GM23248 (cell line): ENCODE measurements around the gene NOVA2. TPM values are rescaled to one million over a fixed set of nuclear protein-coding genes. Genes with fewer than 3 reads are reported as not detected.

ENCODE experiments used
- DNase-seq: peaks from one replicate; pipeline ENCODE4 v3.0.0-alpha.2; 2015
- H2AFZ ChIP-seq: fragments of 200-600 bp; sonication (generic); 2 replicates; pipeline ENCODE4 v1.6.1; 2016; ENCODE audit warnings: antibody characterized with exemption
- H3F3A ChIP-seq: fragments of 200-600 bp; sonication (generic); 2 replicates; pipeline ENCODE4 v1.6.1; 2016; ENCODE audit warnings: mild to moderate bottlenecking, antibody characterized with exemption, mixed run types; ENCODE audit not compliant: insufficient read depth
- H3K27ac ChIP-seq: fragments of 200-600 bp; sonication (generic); 2 replicates; pipeline ENCODE4 v1.5.1; 2016; ENCODE audit warnings: mild to moderate bottlenecking
- H3K27me3 ChIP-seq: fragments of 200-600 bp; sonication (generic); replicated peaks from 2 replicates; pipeline ENCODE4 v1.6.1; 2016; ENCODE audit warnings: mild to moderate bottlenecking; ENCODE audit not compliant: insufficient read depth
- H3K36me3 ChIP-seq: fragments of 200-600 bp; sonication (generic); 2 replicates; pipeline ENCODE4 v1.6.1; 2016; ENCODE audit warnings: low read depth, mild to moderate bottlenecking
- H3K4me1 ChIP-seq: fragments of 200-600 bp; sonication (generic); 2 replicates; pipeline ENCODE4 v1.6.1; 2016; ENCODE audit warnings: mild to moderate bottlenecking; ENCODE audit not compliant: insufficient read depth
- H3K4me2 ChIP-seq: fragments of 200-600 bp; sonication (generic); one replicate; pipeline ENCODE4 v1.6.1; 2016; ENCODE audit warnings: mild to moderate bottlenecking; ENCODE audit not compliant: unreplicated experiment
- H3K4me3 ChIP-seq: fragments of 200-600 bp; sonication (generic); 2 replicates; pipeline ENCODE4 v1.5.1; 2016; ENCODE audit warnings: mild to moderate bottlenecking
- H3K79me2 ChIP-seq: fragments of 200-600 bp; sonication (generic); 2 replicates; pipeline ENCODE4 v1.6.1; 2016; ENCODE audit warnings: mild to moderate bottlenecking; ENCODE audit not compliant: insufficient read depth
- H3K9ac ChIP-seq: fragments of 200-600 bp; sonication (generic); 2 replicates; pipeline ENCODE4 v1.6.1; 2016; ENCODE audit warnings: mild to moderate bottlenecking
- H3K9me2 ChIP-seq: fragments of 200-600 bp; sonication (generic); 2 replicates; pipeline ENCODE4 v1.6.1; 2016; ENCODE audit warnings: mixed run types, mild to moderate bottlenecking, moderate library complexity; ENCODE audit not compliant: insufficient read depth
- H3K9me3 ChIP-seq: fragments of 200-600 bp; sonication (generic); one replicate; pipeline ENCODE4 v1.6.1; 2017; ENCODE audit warnings: low read depth
- H4K20me1 ChIP-seq: fragments of 200-600 bp; sonication (generic); 2 replicates; pipeline ENCODE4 v1.6.0; 2016; ENCODE audit not compliant: insufficient read depth
- EZH2 ChIP-seq: fragments of 200-600 bp; sonication (generic); IDR thresholded peaks from 2 replicates; pipeline ENCODE4 v1.6.1; 2018; ENCODE audit warnings: antibody characterized with exemption, mild to moderate bottlenecking; ENCODE audit not compliant: insufficient read depth, poor library complexity, severe bottlenecking
- EZH2phosphoT487 ChIP-seq: fragments of 200-600 bp; sonication (generic); IDR thresholded peaks from 2 replicates; pipeline ENCODE4 v1.6.1; 2018; ENCODE audit warnings: antibody characterized with exemption, moderate library complexity, mild to moderate bottlenecking, low read depth; ENCODE audit not compliant: insufficient read depth
- WGBS, 2 experiments: methylation state at CpG; one replicate each; pipeline ENCODE4 v1.1.6; 2015 to 2017; ENCODE audit warnings: low lambda C conversion rate in 2 of 2, low coverage in 1 of 2; ENCODE audit errors: missing lambda C conversion rate in 2 of 2; 5-methylcytosine and 5-hydroxymethylcytosine counted together
- in situ Hi-C: fragments of 300-500 bp; cut with MboI; formaldehyde crosslinking; loops from 2 replicates; pipeline ENCODE4 v1.15.0; 2020
- polyA plus RNA-seq: library from polyadenylated mRNA; unstranded; fragments of >200 nt; fragmentation: Nextera tagmentation; extraction: Ambion mirVana; gene quantifications from 2 replicates; pipeline ENCODE4 v1.2.1, GENCODE V29; 2016
- total RNA-seq: library from RNA; depleted of rRNA; stranded (reverse); fragments of >200 nt; shearing (Covaris generic); gene quantifications from 2 replicates; pipeline ENCODE4 v1.2.3, GENCODE V29; 2014; rRNA removed

The NOVA2 gene, protein sequence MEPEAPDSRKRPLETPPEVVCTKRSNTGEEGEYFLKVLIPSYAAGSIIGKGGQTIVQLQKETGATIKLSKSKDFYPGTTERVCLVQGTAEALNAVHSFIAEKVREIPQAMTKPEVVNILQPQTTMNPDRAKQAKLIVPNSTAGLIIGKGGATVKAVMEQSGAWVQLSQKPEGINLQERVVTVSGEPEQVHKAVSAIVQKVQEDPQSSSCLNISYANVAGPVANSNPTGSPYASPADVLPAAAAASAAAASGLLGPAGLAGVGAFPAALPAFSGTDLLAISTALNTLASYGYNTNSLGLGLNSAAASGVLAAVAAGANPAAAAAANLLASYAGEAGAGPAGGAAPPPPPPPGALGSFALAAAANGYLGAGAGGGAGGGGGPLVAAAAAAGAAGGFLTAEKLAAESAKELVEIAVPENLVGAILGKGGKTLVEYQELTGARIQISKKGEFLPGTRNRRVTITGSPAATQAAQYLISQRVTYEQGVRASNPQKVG
- total RNA-seq = not detected in 2 replicates
- not detected in 2 replicates for polyA plus RNA-seq

DNA sequence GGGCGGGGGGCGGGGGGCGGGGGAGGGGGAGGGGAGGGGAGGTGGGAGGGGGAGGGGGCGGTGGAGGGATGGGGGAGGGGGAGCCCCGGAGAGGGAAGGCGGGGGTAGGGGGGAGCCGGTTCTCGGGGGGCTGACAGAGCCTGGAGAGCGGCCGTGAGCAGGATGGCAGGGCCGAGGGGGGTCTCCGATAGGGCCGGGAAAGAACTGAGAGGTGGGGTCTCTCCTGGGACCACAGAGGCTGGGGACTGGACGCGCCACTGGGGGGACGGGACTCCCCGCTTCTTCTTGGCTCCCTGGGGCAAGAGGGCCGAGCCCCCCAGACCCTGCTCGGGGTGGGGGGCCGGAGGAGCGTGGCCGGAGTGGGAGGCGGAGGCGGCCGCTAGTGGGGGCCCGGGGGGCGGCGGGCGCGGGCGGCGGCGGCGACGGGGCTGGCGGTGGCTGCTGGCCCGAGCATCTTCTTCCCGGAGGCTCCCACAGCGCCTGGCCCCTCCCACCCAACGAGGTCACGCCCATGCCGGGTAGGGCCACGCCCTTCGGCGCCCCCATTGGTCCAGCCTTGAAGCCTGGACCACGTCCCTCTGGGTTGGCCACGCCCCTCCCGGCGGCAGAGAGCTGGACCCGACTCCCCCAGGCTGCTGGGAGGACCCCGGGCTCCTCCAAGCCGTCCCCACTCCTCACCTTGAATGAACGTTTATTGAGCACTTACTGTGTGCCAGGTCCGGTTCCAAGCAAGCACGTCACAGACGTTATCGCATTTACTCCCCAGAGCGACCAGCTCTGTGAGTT lies at the start of gene NOVA2:
Gene NOVA2 (minus strand): TSS at position 313 of the 786 bp plus-strand sequence. CDS start 514 bp downstream, outside the sequence.
- Histone ChIP-seq H3K36me3 (no peaks in the 10 kb centered on the region), H3K27me3 (peaks cover 42% of the 10 kb centered on the region), H3K27ac (no peak within 1 kb of the TSS), H3K9ac (no peak within 1 kb of the TSS), H2AFZ (no peak within 1 kb of the TSS), H3K9me3 (no peaks in the 10 kb centered on the region), H4K20me1 (no peaks in the 10 kb centered on the region), H3K4me1 (no peaks in the 10 kb centered on the region), H3K9me2 (no peaks in the 10 kb centered on the region), H3F3A (no peaks in the 10 kb centered on the region), H3K79me2 (no peaks in the 10 kb centered on the region), H3K4me3 (no peak within 1 kb of the TSS), H3K4me2 (no peak within 1 kb of the TSS)
- in situ Hi-C loops = no loop called here
- 5 to 9% methylated on average over 18 to 37 of the region's 58 CpGs for WGBS, 2 experiments
- DNase-seq = peak; percentile 62
- TF ChIP-seq EZH2phosphoT487 (no peak), EZH2 (no peak)

DNA sequence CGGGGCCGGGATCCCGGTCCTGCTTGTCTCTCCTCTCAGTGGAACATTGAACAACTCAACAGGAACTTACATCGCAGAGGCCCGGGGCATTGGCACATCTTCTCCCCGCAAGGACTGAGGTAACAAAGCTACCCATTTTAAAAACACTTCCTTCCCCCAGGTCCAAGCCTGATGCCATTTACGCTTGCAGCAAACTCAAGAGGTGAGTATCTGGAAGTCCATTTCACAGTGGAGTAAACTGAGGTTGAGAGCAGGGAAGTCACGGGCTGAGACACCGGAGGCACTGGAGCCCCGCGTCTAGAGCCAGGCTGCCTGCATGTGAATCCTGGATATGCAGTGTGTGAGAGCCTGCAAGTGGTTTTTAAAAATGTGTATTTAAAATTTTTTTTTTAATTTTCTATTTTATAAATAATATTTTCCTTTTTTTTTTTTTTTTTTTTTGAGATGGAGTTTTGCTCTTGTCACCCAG lies 49.7 kb upstream of the NOVA2 start:
- no peak overlapping the region for H3K4me3 ChIP-seq
- no peak overlapping the region for H3K9ac ChIP-seq
- TF ChIP-seq EZH2 (no peak), EZH2phosphoT487 (no peak)
- H3K4me2 ChIP-seq = no peak overlapping the region
- H3K4me1 ChIP-seq = no peaks in the 10 kb centered on the region
- no peak overlapping the region for H3K27ac ChIP-seq
- H2AFZ ChIP-seq = no peak overlapping the region
- peaks cover 8% of the 10 kb centered on the region; the same call in 1 of the 2 replicates for H3K27me3 ChIP-seq
- H3K36me3 ChIP-seq = no peaks in the 10 kb centered on the region
- DNase-seq = no peak
- H3F3A ChIP-seq = no peaks in the 10 kb centered on the region
- no peaks in the 10 kb centered on the region for H4K20me1 ChIP-seq
- WGBS, 2 experiments = 58 to 63% methylated on average over 11 of the region's 11 CpGs
- no peaks in the 10 kb centered on the region for H3K9me3 ChIP-seq
- H3K79me2 ChIP-seq = no peaks in the 10 kb centered on the region
- H3K9me2 ChIP-seq = no peaks in the 10 kb centered on the region
- in situ Hi-C loops = no loop called here

DNA sequence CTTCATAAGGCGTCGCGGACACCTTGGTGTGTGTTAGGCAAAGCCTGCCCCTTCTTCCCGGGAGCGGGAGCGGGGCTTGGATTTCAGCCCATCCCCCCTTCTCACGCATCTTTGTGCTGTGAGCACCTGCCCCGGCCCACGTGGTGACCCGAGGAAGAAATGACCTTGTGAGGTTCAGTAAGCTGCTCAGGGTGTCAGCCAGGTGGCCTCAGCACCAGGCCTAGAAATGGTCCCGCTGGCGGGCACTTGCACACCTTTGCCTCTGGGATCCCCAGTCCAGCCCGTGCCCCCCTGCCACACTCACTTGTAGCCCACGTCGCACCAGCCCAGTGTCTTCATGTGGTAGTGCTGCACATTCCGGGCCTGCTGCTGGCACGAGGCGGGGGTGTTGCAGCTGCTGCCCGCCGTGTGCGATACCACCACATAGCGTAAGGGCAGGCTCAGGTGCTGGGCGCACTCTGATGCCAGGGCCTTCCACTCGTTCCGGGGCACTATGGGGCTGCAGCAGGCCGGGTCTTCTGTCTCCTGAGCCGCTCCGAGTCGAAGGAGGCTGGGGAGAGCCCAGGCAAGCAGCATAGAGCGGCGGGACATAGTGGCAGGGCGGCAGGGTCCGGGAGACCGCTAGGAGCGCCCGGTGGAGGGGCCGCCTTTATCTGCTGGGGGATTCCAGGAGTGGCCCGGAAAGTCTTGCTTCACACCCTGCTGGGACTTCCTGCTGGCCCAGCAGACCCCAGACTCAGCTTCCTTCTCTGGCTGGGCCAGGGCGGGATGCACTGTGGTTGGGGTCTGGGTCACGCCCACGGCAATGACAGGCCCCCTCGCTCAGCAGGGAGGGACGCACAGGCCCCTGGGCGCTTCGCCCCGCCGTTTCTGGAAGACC lies 49.0 kb upstream of the NOVA2 start, which contains the start of gene PGLYRP1:
Gene PGLYRP1 (minus strand): TSS at position 623 of the 880 bp plus-strand sequence. CDS start 32 bp downstream, at position 591.
- Histone ChIP-seq H4K20me1 (no peaks in the 10 kb centered on the region), H3K4me2 (no peak within 1 kb of the TSS), H3K27ac (no peak within 1 kb of the TSS), H3K9ac (no peak within 1 kb of the TSS), H3K27me3 (peaks cover 8% of the 10 kb centered on the region; the same call in 1 of the 2 replicates), H3F3A (no peaks in the 10 kb centered on the region), H2AFZ (no peak within 1 kb of the TSS), H3K9me2 (no peaks in the 10 kb centered on the region), H3K4me3 (no peak within 1 kb of the TSS), H3K36me3 (no peaks in the 10 kb centered on the region), H3K9me3 (no peaks in the 10 kb centered on the region), H3K4me1 (no peaks in the 10 kb centered on the region), H3K79me2 (no peaks in the 10 kb centered on the region)
- 55 to 60% methylated on average over 46 to 47 of the region's 47 CpGs for WGBS, 2 experiments
- no peak for DNase-seq
- TF ChIP-seq EZH2phosphoT487 (no peak), EZH2 (no peak)
- in situ Hi-C loops = no loop called here

DNA sequence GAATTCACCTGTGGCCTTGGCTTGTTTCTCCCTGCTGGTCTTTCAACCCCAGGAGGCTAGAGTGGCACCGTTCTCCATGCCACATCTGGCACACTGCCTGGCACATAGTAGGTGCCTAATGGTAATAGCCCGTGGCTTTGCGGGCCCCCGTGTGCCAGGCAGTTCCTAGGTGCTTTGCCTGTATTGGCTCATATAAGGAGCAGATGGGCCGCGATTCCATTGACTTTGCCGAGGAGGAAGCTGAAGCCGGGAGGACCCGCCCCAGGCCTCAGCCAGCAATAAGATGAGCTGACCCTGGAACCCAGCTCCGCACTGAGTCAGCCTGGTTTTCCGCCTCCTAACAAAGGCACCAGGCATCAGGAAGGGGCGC lies 48.4 kb upstream of the NOVA2 start:
- Histone ChIP-seq H4K20me1 (no peaks in the 10 kb centered on the region), H3K27me3 (peaks cover 8% of the 10 kb centered on the region; the same call in 1 of the 2 replicates), H3K9me2 (no peaks in the 10 kb centered on the region), H3K36me3 (no peaks in the 10 kb centered on the region), H3K9me3 (no peaks in the 10 kb centered on the region), H3K4me1 (no peaks in the 10 kb centered on the region), H3K4me2 (no peak overlapping the region), H3K27ac (no peak overlapping the region), H3K4me3 (no peak overlapping the region), H3K79me2 (no peaks in the 10 kb centered on the region), H3F3A (no peaks in the 10 kb centered on the region), H2AFZ (no peak overlapping the region), H3K9ac (no peak overlapping the region)
- WGBS, 2 experiments = 44 to 55% methylated on average over 12 of the region's 12 CpGs
- DNase-seq = no peak
- TF ChIP-seq EZH2 (no peak), EZH2phosphoT487 (no peak)
- in situ Hi-C loops = no loop called here
